NCI-H2107 treated with DMSO at 0.1 percent for 48 hours (cell line): Measurements from ENCODE around the gene MKS1.

Experiments
- DNase-seq: peaks from one replicate; lab custom pipeline; 2025; ENCODE audit not compliant: unreplicated experiment; lab: John Stamatoyannopoulos, UW

Gene MKS1

DNA sequence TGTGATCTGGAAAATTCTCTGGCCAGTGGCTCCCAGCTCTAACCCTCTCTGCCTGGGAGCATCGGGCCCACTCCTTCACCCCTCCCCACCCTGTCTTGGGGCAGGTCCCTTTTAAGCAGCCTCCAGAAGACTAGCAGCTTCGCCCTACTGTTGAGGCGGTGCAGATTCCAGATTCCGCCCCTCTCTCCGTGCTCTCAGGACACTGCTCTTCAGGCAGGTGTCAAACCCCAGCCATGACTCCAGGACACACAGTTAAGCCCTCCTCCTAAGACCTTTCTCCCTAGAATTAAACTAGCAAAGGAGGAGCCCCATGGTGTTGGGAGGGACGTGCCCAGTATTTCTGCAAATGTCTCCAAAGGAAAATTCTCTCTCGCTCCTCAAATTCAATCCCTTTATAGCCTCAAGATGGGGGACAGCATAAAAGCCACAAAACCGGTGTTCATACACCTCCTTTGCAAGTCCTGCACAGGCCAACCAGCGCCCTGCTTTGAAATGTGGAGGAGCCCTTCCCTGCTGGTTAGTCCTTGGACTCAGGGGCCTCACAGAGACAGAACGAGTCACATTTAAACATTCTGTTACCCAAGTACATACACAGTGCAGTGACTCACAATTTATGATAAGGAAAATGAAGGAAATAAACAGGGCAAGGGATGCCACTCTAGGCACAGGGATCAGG lies 26.5 kb upstream of the MKS1 start:
- DNase-seq: no peak

GRCh38 chr17:58244963-58245362 lies 25.9 kb upstream of the MKS1 start:
- DNase-seq: no peak

DNA sequence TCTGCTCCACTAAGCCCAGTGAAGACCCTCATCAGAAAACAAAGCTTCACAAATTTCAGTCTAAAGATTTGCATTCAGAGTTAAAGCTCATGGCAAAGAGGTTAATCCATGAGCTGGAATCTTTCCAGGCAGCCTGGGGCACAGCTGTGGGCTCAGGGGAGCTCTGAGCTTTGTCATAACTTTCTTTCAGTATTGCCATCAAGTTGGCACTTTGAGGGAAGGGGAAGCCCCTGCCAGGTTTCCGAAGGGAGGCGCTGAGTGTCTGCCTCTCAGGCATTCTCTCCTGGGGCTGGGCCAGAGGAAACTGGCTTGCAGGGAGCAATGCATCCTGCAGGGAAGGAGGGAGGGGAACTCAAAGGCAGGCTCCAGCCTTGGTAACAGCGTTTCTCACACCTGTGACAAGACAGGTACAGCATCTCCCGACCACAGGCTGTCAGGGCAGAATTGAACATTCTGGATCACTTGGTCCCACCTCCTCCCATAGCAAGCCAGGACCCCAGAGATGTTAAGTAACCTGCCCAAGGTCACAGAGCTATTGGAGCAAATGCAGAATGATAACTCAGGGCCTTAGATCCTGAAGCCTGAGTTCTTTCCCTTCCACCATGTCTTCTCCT lies 23.2 kb upstream of the MKS1 start:
- no peak for DNase-seq

DNA sequence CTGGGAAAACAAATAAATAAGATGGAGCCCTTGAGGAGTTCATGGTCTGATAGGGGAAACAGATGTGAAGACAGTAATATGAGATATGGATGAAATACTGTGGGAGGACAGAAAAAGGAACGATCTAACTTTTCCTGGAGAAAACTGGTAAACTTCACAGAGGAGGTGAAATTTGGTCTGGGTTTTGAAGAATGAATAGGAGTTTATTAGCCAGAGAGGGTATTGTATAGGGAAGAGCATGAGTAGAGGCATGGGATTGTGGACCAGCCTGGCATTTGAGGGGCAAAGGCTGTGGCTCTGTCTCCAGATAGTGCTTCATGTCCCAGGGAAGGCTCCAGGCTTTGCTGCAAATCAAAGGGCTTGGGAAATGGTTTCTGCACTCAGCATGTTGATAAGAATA lies 20.9 kb upstream of the MKS1 start:
- DNase-seq: no peak

GRCh38 chr17:58238147-58238634 lies 19.1 kb upstream of the MKS1 start, which contains the start of gene LPO:
TSS of gene LPO (plus strand) at chr17:58238584. CDS start at chr17:58242980, 4,396 bp downstream.
- no peak for DNase-seq

GRCh38 chr17:58236394-58236793 lies 17.3 kb upstream of the MKS1 start:
- DNase-seq: no peak

DNA sequence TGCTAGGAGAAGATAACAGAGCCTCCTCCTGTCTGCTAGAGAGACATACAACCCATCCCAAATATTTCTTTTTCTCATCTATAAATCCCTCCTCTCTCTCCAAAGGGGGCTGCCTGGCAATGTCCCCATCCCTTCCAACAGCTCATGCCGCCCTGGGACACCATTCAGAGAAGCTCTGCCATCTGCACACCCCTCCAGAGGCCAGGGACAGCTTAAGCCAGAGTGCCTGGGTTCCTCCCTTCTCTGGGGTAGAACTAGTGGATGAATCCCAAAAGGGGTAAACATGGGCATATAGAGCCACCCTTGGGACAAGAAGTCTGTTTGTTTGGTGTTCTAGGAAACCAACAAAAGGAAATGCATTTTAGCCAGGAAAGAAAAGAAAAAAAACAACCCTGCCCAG lies 16.8 kb upstream of the MKS1 start:
- DNase-seq: no peak

GRCh38 chr17:58234512-58234911 lies 15.5 kb upstream of the MKS1 start:
- DNase-seq: no peak

DNA sequence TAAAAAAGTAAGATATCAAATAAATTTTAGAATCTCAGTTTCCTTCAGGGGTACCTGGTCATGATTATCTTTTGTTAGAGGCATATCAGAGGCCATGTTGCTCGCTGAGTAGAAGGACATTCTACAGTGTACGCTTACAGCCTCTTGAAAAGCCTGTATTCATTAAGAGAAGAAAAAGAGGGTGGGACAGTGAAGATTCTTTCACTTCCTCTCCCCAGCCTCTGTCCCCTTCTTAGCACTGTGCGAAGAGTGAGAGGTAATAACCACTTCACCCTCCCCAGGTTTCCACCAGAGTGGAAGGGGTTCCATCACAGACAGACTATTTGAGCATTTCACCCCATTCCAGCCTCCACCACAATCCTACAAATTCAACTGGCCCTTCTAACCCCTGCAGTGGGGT lies 14.5 kb upstream of the MKS1 start:
- DNase-seq: no peak

DNA sequence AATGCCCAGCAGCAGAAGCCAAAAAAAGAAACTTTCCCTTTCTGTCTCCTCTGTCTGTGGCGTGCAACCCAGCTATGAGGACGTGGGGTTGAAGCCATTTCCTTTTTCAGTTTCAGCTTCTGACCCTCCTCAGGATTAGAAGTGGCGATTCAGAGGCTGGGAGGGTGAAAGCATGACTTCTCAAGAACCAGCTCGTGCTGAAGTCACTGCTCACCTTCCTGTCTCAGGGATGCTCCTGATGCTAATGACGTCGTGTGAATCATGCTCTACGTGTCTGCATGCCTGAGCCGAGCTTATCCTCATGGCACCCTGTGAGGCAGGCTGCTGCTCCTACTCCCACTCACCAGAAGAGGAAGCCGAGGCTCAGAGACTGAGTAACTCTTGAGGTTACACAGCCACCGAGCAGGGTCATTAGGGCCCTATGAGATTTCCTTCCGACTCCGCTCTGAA lies 13.7 kb upstream of the MKS1 start:
- no peak for DNase-seq

DNA sequence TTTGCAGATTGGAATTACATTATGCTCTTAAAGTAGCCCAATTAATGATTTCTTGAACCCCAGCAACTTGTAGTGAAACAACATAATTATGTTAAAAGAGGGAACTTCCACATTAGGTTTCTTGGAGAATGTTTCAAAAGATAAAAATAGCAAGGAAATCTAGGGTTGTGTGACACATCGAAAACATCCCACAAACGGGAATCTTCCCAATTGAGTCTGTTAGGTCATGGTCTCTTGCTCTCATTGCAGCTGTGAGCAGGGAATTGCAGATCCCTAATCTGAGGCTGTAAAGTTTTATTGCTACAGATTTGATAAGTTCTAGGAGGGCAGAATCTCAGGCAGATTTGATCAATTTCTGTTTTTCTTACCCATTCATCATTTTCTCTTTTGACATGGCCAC lies 12.6 kb upstream of the MKS1 start:
- DNase-seq: no peak

DNA sequence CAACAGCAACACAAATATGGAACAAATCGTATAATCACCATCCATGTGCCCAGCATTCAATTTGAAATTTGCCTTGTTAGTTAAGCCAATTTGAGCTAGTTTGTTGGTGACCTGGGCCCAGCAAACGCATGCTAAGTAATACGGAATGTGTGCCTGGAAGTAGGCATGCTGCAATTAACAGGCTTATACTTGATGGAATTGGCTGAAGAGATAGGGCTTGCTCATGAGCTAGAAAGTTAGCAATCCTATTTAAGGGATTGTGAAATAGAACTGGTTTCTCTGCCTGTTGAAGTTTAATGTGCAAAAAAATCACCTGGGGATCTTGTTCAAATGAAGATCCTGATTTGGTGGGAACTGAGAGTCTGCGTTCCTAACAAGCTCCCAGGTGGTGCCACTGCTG lies 10.8 kb upstream of the MKS1 start:
- DNase-seq: no peak

- no peak for DNase-seq
Observed at GRCh38 chr17:58229384-58229783, 10.3 kb upstream of the MKS1 start.

- DNase-seq: no peak
Observed at GRCh38 chr17:58228679-58229078, 9.6 kb upstream of the MKS1 start.

- no peak for DNase-seq
Observed at GRCh38 chr17:58227733-58228132, 8.7 kb upstream of the MKS1 start.

GRCh38 chr17:58224315-58224714 lies 5.3 kb upstream of the MKS1 start:
- DNase-seq: no peak

- no peak for DNase-seq
Observed at GRCh38 chr17:58219789-58220183, 731 bp upstream of the MKS1 start.

DNA sequence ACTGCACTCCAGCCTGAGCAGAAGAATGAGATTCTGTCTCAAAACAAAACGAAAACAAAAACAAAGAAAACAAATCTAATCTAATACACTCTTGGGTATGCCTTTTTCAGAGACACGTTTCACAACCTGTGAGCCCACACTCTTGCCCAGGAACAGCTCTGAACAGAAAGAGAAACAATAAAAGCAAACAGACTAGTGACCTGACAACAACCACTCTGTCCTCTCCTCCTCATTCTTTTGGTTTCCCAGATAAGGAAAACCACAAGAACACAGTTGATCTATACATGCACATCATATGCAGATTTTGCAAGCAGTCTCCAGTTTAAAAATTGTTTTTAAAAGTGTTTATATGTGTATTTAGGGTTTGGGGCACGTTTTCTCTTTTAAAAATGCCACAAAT lies 1.3 kb downstream of the MKS1 start:
- DNase-seq: no peak

DNA sequence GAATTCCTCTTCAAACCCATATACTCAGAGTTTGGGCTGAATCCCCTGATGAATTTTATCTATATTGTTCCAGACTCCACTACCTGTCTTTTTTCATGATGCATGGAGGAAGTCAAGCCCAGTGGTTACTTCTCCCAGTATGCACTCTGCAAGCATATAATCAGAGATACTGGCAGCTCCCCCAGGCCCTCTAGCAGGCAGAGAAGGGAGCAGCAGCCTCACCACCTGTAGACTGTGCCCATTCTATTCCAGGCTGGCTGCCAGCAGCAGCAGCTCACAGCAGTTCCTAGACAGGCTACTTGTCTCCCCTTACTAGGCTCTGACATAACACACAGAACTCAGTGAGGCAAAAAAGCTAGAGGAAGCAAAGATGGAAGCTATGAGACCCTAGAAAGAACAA lies 3.4 kb downstream of the MKS1 start:
- no peak for DNase-seq

- DNase-seq: no peak
Observed at GRCh38 chr17:58210922-58211321, 8.1 kb downstream of the MKS1 start.

DNA sequence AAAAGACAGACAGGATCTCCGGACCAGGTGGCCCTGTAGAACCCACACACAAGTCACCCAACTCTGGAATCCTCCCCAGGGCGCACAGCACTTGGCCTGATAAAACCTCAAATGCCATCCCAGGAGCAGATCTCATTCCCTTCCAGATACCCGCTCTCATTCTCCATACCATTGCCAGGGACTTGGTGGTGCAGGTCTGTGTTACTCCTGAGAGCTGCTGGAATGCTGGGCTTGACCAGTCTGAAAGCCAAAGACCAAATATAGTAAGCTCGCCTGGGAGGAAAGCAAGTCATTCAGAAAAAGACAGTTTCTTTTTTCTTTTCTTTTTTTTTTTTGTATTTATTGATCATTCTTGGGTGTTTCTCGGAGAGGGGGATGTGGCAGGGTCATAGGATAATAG lies 10.7 kb downstream of the MKS1 start:
- DNase-seq: no peak

DNA sequence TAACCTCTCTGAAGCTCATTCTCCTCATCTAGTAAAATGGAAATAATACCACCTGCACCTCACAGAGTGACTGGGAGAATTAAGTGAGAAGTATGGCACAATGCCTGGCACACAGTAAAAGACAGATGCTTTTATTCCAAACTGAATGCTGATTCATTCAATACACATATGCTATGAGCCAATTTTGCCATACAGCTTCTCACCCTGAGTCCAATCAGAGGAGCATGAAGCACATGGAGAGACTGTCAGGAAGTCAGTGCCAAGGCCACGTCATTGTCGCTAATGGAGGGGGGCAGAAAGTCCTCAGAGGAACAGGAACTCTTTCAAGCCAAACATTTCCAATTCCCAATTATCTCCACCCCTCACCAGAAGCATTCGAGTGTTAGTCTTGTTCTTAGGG lies 11.6 kb downstream of the MKS1 start:
- no peak for DNase-seq

DNA sequence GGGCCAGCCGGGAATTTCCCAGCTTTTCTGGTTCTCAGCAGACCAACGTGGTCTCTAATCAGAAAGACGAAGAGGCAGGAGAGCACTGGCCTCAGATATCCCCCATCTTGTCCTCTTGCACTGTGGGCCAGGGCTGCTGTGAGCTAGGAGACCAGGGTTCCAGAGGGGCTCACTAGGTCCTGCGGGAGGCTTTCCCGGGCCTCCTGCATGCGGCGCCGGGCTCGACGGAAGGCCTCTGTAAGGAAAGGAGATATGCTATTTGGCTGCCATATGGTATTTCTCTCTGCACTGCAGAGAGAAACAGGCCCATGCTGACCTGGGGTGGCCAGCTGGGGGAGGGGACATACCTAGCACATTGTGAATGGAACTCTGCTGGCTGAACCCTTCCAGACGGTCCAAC lies 13.1 kb downstream of the MKS1 start:
- no peak for DNase-seq
